Sigmoid colon (tissue), 4 donors: Measurements from ENCODE around the gene HKDC1.

ENCODE experiments used
- POLR2A ChIP-seq, 2 donors: fragments of 450-650 bp; IDR thresholded peaks; one replicate each; pipeline ENCODE4 v1.6.1; 2016; ENCODE audit warnings: antibody characterized with exemption in 2 of 2, mild to moderate bottlenecking in 2 of 2, moderate library complexity in 2 of 2
- POLR2AphosphoS5 ChIP-seq, 4 donors: sonication (generic); formaldehyde crosslinking; IDR thresholded peaks; one replicate each; pipeline ENCODE4 v1.6.1; 2017; ENCODE audit warnings: antibody characterized with exemption in 4 of 4

DNA sequence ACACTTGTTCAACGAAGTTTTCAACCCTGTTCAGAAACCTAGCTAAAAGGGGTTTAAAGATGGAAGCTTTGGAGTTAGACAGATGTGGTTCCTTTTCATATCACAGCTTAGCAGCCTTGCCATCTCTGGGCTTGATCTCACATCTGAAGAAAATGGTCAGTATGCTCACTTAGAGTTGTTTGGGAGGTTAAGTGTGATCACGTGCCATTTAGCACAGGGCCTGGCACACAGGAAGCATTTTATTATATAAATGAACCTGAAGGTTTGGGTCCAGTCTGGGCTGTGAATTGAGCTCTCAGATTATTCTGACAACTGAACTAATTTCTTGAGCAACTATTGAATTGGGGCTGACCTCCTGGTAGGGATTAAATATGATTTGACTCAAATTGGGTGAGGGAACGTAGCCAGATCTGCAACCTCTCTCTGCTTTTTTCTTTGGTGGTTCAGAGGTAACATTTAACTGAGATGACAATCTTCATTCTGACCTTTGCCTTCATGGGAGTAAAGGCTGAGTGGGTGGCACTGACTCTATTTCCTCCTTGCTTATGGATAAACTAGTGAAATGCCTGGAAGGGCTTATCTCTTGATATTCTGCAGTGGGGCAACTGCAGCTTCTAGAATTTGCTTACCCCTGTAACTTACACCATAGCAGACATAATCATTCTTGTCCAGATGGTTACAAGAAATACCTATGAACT is 10.2 kb upstream of the HKDC1 start:
- TF ChIP-seq POLR2AphosphoS5 (IDR thresholded peaks at IDR 0.05) (no peak), POLR2A (IDR thresholded peaks at IDR 0.05) (no peak)
